ENCODE measurements around the gene DPP10. TPM values are rescaled to one million over a fixed set of nuclear protein-coding genes. Genes with fewer than 3 reads are reported as not detected.
"Not testable (repeated sequence)": the region's sequence is repeated elsewhere in the genome, so short reads cannot be mapped to it uniquely, and the experiment has no call there.

The DPP10 gene
- total RNA-seq, 1 donor from 2014 or later = 2.4 TPM

- no peak for DNase-seq (ENCODE audit: low read depth)
- TF ChIP-seq CTCF (IDR thresholded peaks at IDR 0.05; ENCODE audit: insufficient read depth, low read length, poor library complexity, severe bottlenecking) = no peak
- H3K4me3 ChIP-seq (ENCODE audit: low read depth, low read length) = no peak overlapping the region
- H3K27me3 ChIP-seq (ENCODE audit: control insufficient read depth, insufficient read depth, low read length) = no peaks in the 10 kb centered on the region
- no peaks in the 10 kb centered on the region for H3K36me3 ChIP-seq (ENCODE audit: control insufficient read depth, insufficient read depth, low read length)
These were observed 75.1 kb downstream of the DPP10 start for GRCh38 chr2:114517580-114517979.

- Histone ChIP-seq H3K27me3 (ENCODE audit: control insufficient read depth, insufficient read depth, low read length) (no peaks in the 10 kb centered on the region), H3K4me3 (ENCODE audit: low read depth, low read length) (no peak overlapping the region), H3K36me3 (ENCODE audit: control insufficient read depth, insufficient read depth, low read length) (no peaks in the 10 kb centered on the region)
- TF ChIP-seq CTCF (IDR thresholded peaks at IDR 0.05; ENCODE audit: insufficient read depth, low read length, poor library complexity, severe bottlenecking) = no peak
- DNase-seq (ENCODE audit: low read depth) = no peak
These were observed 76.3 kb downstream of the DPP10 start for GRCh38 chr2:114518738-114519137.

- not testable (repeated sequence) for DNase-seq (ENCODE audit: low read depth); H3K4me3 ChIP-seq (ENCODE audit: low read depth, low read length); H3K27me3 ChIP-seq (ENCODE audit: control insufficient read depth, insufficient read depth, low read length); H3K36me3 ChIP-seq (ENCODE audit: control insufficient read depth, insufficient read depth, low read length)
These were observed 80.2 kb downstream of the DPP10 start for GRCh38 chr2:114522612-114523011.

- DNase-seq (ENCODE audit: low read depth) = no peak
- no peaks in the 10 kb centered on the region for H3K36me3 ChIP-seq (ENCODE audit: control insufficient read depth, insufficient read depth, low read length)
- no peaks in the 10 kb centered on the region for H3K27me3 ChIP-seq (ENCODE audit: control insufficient read depth, insufficient read depth, low read length)
- no peak for TF ChIP-seq CTCF (IDR thresholded peaks at IDR 0.05; ENCODE audit: insufficient read depth, low read length, poor library complexity, severe bottlenecking)
- no peak overlapping the region for H3K4me3 ChIP-seq (ENCODE audit: low read depth, low read length)
These were observed 83.5 kb downstream of the DPP10 start for GRCh38 chr2:114525955-114526354.

GRCh38 chr2:114526841-114527240, 84.4 kb downstream of the DPP10 start:
- Histone ChIP-seq H3K36me3 (ENCODE audit: control insufficient read depth, insufficient read depth, low read length) (no peaks in the 10 kb centered on the region), H3K4me3 (ENCODE audit: low read depth, low read length) (no peak overlapping the region), H3K27me3 (ENCODE audit: control insufficient read depth, insufficient read depth, low read length) (no peaks in the 10 kb centered on the region)
- DNase-seq (ENCODE audit: low read depth) = no peak
- no peak for TF ChIP-seq CTCF (IDR thresholded peaks at IDR 0.05; ENCODE audit: insufficient read depth, low read length, poor library complexity, severe bottlenecking)

GRCh38 chr2:114527330-114527983, 85.0 kb downstream of the DPP10 start:
- no peaks in the 10 kb centered on the region for H3K27me3 ChIP-seq (ENCODE audit: control insufficient read depth, insufficient read depth, low read length)
- no peak for TF ChIP-seq CTCF (IDR thresholded peaks at IDR 0.05; ENCODE audit: insufficient read depth, low read length, poor library complexity, severe bottlenecking)

More at GRCh38 chr2:114527330-114527983, 85.0 kb downstream of the DPP10 start:
- Histone ChIP-seq H3K4me3 (ENCODE audit: low read depth, low read length) (no peak overlapping the region), H3K36me3 (ENCODE audit: control insufficient read depth, insufficient read depth, low read length) (no peaks in the 10 kb centered on the region)
- DNase-seq (ENCODE audit: low read depth) = no peak
